Hepatocyte (in vitro differentiated cells): ENCODE results near the gene PIAS1. TPM values are rescaled to one million over a fixed set of nuclear protein-coding genes. Genes with fewer than 3 reads are reported as not detected.

Source experiments
- DNase-seq: peaks from one replicate; pipeline ENCODE4 v3.0.0-alpha.2; 2016; ENCODE audit warnings: low spot score
- H2AFZ ChIP-seq: fragments of 200-600 bp; sonication (generic); 2 replicates; pipeline ENCODE4 v1.6.0; 2016; ENCODE audit warnings: antibody characterized with exemption, mild to moderate bottlenecking
- H3K27ac ChIP-seq: fragments of 200-600 bp; sonication (generic); 2 replicates; pipeline ENCODE4 v1.5.1; 2016; ENCODE audit warnings: mild to moderate bottlenecking
- H3K27me3 ChIP-seq: fragments of 200-600 bp; sonication (generic); 2 replicates; pipeline ENCODE4 v1.6.1; 2016
- H3K36me3 ChIP-seq: fragments of 200-600 bp; sonication (generic); replicated peaks from 2 replicates; pipeline ENCODE4 v1.5.1; 2016; ENCODE audit warnings: low read depth; ENCODE audit not compliant: insufficient read depth
- H3K4me1 ChIP-seq: fragments of 200-600 bp; sonication (generic); 2 replicates; pipeline ENCODE4 v1.5.1; 2016; ENCODE audit warnings: mild to moderate bottlenecking, moderate library complexity; ENCODE audit not compliant: insufficient read depth
- H3K4me2 ChIP-seq: fragments of 200-600 bp; sonication (generic); 2 replicates; pipeline ENCODE4 v1.6.0; 2016
- H3K4me3 ChIP-seq: fragments of 200-600 bp; sonication (generic); 2 replicates; pipeline ENCODE4 v1.5.1; 2016; ENCODE audit warnings: mild to moderate bottlenecking
- H3K79me2 ChIP-seq: fragments of 200-600 bp; sonication (generic); 2 replicates; pipeline ENCODE4 v1.6.0; 2017; ENCODE audit warnings: mild to moderate bottlenecking
- H3K9me2 ChIP-seq: fragments of 200-600 bp; sonication (generic); replicated peaks from 2 replicates; pipeline ENCODE4 v1.6.0; 2017; ENCODE audit warnings: mild to moderate bottlenecking; ENCODE audit not compliant: insufficient read depth
- H3K9me3 ChIP-seq: fragments of 200-600 bp; sonication (generic); 2 replicates; pipeline ENCODE4 v1.5.1; 2016; ENCODE audit warnings: low read depth, mild to moderate bottlenecking
- H4K20me1 ChIP-seq: fragments of 200-600 bp; sonication (generic); 2 replicates; pipeline ENCODE4 v1.6.0; 2016; ENCODE audit warnings: mild to moderate bottlenecking; ENCODE audit not compliant: insufficient read depth, poor library complexity, severe bottlenecking
- EZH2 ChIP-seq: fragments of 200-600 bp; sonication (generic); IDR thresholded peaks from 2 replicates; pipeline ENCODE4 v1.6.1; 2016; ENCODE audit warnings: antibody characterized with exemption, mild to moderate bottlenecking, borderline replicate concordance
- EZH2phosphoT487 ChIP-seq: fragments of 200-600 bp; sonication (generic); IDR thresholded peaks from one replicate; pipeline ENCODE4 v1.6.1; 2018; ENCODE audit warnings: antibody characterized with exemption, mild to moderate bottlenecking, low read depth, moderate library complexity; ENCODE audit not compliant: unreplicated experiment, severe bottlenecking
- WGBS: methylation state at CpG from one replicate; pipeline ENCODE4 v1.1.6; 2016; ENCODE audit warnings: low lambda C conversion rate; ENCODE audit errors: missing lambda C conversion rate; 5-methylcytosine and 5-hydroxymethylcytosine counted together
- polyA plus RNA-seq: library from polyadenylated mRNA; unstranded; fragments of >200 nt; fragmentation: Nextera tagmentation; extraction: Ambion mirVana; gene quantifications from 2 replicates; pipeline ENCODE4 v1.2.1, GENCODE V29; 2016
- total RNA-seq: library from RNA; depleted of rRNA; stranded (reverse); fragments of >200 nt; gene quantifications from 2 replicates; pipeline ENCODE4 v1.2.3, GENCODE V29; 2014
- TF ChIP-seq, protein P1 (sequence below): fragments of 200-600 bp; sonication (generic); IDR thresholded peaks from 2 replicates; pipeline ENCODE4 v1.5.1; 2016; ENCODE audit warnings: antibody characterized with exemption, mild to moderate bottlenecking; ENCODE audit not compliant: poor library complexity

Gene PIAS1
- total and polyA plus RNA-seq, 2 experiments from 2014 or later = 22.6 to 45.4 TPM

DNA sequence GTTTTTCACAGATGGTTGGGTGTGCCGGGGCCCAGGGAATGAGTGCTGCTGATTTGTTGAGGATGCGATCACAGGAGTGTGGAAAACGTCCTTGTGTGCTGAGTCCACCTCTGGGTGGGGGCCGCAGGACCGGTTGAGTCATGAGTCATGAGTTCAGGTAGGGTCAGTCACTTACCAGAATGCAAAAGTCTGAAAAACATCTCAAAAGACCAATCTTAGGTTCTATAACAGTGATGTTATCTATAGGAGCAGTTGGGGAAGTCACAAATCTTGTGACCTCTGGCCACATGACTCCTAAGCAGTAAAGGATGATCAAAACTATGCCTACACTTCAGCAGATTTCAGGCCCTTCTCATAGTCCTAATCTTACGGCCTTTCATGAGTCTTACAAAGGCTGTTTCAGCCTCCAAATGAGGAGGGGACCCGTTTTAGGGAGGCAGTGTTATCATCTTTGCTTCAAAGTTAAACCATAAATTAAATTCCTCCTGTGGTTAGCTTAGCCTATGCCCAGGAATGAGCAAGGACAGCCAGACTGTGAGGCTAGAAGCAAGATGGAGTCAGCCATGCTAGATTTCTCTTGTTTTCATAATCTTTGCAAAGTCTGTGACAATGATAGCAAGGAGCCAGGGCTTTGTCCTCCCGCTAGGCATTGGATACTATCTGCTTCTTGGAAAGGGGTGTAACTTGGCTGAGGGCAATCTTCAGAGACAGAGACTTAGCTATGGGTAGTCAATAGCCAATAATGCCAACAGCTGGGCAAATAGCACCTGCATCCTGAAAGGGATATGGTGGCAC is 30.6 kb upstream of the PIAS1 start:
- peaks cover 5% of the 10 kb centered on the region for H3K4me1 ChIP-seq
- H3K4me3 ChIP-seq = no peak overlapping the region
- H4K20me1 ChIP-seq = no peaks in the 10 kb centered on the region
- H3K9me2 ChIP-seq = no peaks in the 10 kb centered on the region
- H2AFZ ChIP-seq = no peak overlapping the region
- H3K9me3 ChIP-seq = no peaks in the 10 kb centered on the region
- 83% methylated on average over 8 of the region's 8 CpGs for WGBS
- no peak for DNase-seq
- H3K27ac ChIP-seq = no peak overlapping the region
- H3K27me3 ChIP-seq = no peaks in the 10 kb centered on the region
- H3K79me2 ChIP-seq = no peaks in the 10 kb centered on the region
- H3K36me3 ChIP-seq = no peaks in the 10 kb centered on the region
- TF ChIP-seq, protein P1, sequence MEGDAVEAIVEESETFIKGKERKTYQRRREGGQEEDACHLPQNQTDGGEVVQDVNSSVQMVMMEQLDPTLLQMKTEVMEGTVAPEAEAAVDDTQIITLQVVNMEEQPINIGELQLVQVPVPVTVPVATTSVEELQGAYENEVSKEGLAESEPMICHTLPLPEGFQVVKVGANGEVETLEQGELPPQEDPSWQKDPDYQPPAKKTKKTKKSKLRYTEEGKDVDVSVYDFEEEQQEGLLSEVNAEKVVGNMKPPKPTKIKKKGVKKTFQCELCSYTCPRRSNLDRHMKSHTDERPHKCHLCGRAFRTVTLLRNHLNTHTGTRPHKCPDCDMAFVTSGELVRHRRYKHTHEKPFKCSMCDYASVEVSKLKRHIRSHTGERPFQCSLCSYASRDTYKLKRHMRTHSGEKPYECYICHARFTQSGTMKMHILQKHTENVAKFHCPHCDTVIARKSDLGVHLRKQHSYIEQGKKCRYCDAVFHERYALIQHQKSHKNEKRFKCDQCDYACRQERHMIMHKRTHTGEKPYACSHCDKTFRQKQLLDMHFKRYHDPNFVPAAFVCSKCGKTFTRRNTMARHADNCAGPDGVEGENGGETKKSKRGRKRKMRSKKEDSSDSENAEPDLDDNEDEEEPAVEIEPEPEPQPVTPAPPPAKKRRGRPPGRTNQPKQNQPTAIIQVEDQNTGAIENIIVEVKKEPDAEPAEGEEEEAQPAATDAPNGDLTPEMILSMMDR = no peak
- TF ChIP-seq EZH2 = no peak
- no peak for TF ChIP-seq EZH2phosphoT487
- H3K4me2 ChIP-seq = no peak overlapping the region

DNA sequence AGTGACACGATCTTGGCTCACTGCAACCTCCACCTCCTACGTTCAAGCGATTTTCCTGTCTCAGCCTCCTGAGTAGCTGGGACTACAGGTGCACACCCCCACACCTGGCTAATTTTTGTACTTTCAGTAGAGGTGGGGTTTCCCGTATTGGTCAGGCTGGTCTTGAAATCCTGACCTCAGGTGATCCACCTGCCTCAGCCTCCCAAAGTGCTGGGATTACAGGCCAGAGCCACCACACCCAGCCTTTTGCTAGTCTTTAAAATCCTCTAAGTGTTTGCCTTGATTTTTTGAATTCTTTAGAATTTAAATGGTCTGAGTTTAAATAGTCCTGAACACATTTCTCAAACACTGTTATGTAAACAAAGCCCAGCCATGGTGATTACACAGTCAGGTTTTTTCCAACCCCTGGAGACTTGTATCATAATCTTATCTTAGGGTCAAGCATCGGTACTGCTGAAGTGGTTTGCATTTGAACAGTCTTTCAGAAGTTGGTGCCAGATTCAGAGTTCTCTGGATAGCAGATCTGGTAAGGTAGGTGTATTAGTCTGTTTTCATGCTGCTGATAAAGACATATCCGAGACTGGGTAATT is 28.2 kb upstream of the PIAS1 start:
- H3K27ac ChIP-seq = peak overlapping the region; percentile 29
- H3K4me3 ChIP-seq = no peak overlapping the region
- peak; percentile 55 for DNase-seq
- 56% methylated on average over 6 of the region's 6 CpGs for WGBS
- no peaks in the 10 kb centered on the region for H3K27me3 ChIP-seq
- H3K79me2 ChIP-seq = no peaks in the 10 kb centered on the region
- no peak overlapping the region for H3K4me2 ChIP-seq
- no peaks in the 10 kb centered on the region for H3K9me3 ChIP-seq
- H3K36me3 ChIP-seq = no peaks in the 10 kb centered on the region
- TF ChIP-seq EZH2phosphoT487 (no peak), EZH2 (no peak)
- TF ChIP-seq, protein P1 = no peak
- H3K4me1 ChIP-seq = peaks cover 5% of the 10 kb centered on the region
- no peaks in the 10 kb centered on the region for H3K9me2 ChIP-seq
- no peak overlapping the region for H2AFZ ChIP-seq
- H4K20me1 ChIP-seq = no peaks in the 10 kb centered on the region

DNA sequence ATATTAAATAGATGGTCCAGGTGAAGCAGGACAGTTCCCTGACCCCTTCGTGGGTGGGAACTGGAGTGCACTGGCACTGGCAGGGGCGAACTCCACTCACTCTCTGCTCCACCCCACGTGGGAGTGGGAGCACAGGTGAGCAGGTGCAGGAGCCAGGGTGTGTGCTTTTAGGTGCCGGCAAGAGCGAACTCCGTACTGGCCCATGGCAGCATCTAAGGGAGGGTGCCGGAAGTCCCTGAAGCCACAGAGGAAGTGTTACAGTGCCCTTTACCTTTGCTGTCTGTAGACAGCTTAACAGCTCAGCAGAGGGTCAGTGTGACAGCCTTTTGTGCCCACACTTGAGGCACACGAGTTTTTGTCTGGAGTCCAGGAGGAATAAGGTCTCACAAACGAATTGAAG is 26.7 kb upstream of the PIAS1 start:
- H3K27ac ChIP-seq = no peak overlapping the region
- H2AFZ ChIP-seq = no peak overlapping the region
- DNase-seq = no peak
- 83% methylated on average over 9 of the region's 9 CpGs for WGBS
- H3K4me2 ChIP-seq = no peak overlapping the region
- H3K36me3 ChIP-seq = no peaks in the 10 kb centered on the region
- H3K9me3 ChIP-seq = no peaks in the 10 kb centered on the region
- H3K27me3 ChIP-seq = no peaks in the 10 kb centered on the region
- TF ChIP-seq, protein P1 = no peak
- TF ChIP-seq EZH2phosphoT487 (no peak), EZH2 (no peak)
- H3K4me1 ChIP-seq = peaks cover 5% of the 10 kb centered on the region
- H4K20me1 ChIP-seq = no peaks in the 10 kb centered on the region
- no peak overlapping the region for H3K4me3 ChIP-seq
- no peaks in the 10 kb centered on the region for H3K79me2 ChIP-seq
- H3K9me2 ChIP-seq = no peaks in the 10 kb centered on the region
